GM21381 (cell line): ENCODE measurements around the gene ELL.
"Not testable (repeated sequence)": the region's sequence is repeated elsewhere in the genome, so short reads cannot be mapped to it uniquely, and the experiment has no call there.

ENCODE experiments used
- ATAC-seq: cut with Tn5 transposase; IDR thresholded peaks from one replicate; pipeline ENCODE4 v1.9.1; 2021; ENCODE audit warnings: mild to moderate bottlenecking, moderate library complexity; ENCODE audit not compliant: unreplicated experiment

The ELL gene

GRCh38 chr19:18532168-18532890, 10.5 kb upstream of the ELL start:
- ATAC-seq, result no peak

GRCh38 chr19:18531485-18531884, 9.6 kb upstream of the ELL start:
- no peak for ATAC-seq

- no peak for ATAC-seq
Observed at GRCh38 chr19:18529782-18530181, 7.9 kb upstream of the ELL start.

- ATAC-seq, result no peak
Observed at GRCh38 chr19:18526316-18526715, 4.4 kb upstream of the ELL start.

GRCh38 chr19:18523841-18524240, 2.0 kb upstream of the ELL start:
- ATAC-seq, result no peak

- not testable (repeated sequence) for ATAC-seq
Observed at GRCh38 chr19:18522862-18523440, 1.1 kb upstream of the ELL start.

GRCh38 chr19:18522124-18522861, 423 bp upstream of the ELL start:
- ATAC-seq, result peak; percentile 85

- no peak for ATAC-seq
Observed at GRCh38 chr19:18520848-18521691, 800 bp downstream of the ELL start.

- ATAC-seq, result no peak
Observed at GRCh38 chr19:18519962-18520847, 1.7 kb downstream of the ELL start.

- ATAC-seq, result no peak
Observed at GRCh38 chr19:18518639-18519038, 3.2 kb downstream of the ELL start.

GRCh38 chr19:18517606-18518005, 4.3 kb downstream of the ELL start:
- ATAC-seq, result no peak

GRCh38 chr19:18515959-18516358, 5.9 kb downstream of the ELL start:
- no peak for ATAC-seq

GRCh38 chr19:18514800-18515682, 6.8 kb downstream of the ELL start:
- ATAC-seq, result no peak

- no peak for ATAC-seq
Observed at GRCh38 chr19:18513868-18514267, 8.0 kb downstream of the ELL start.

- no peak for ATAC-seq
Observed at GRCh38 chr19:18510216-18510615, 11.7 kb downstream of the ELL start.

- no peak for ATAC-seq
Observed at GRCh38 chr19:18508585-18508984, 13.3 kb downstream of the ELL start.

GRCh38 chr19:18507727-18508440, 14.0 kb downstream of the ELL start:
- no peak for ATAC-seq

- ATAC-seq, result no peak
Observed at GRCh38 chr19:18507021-18507726, 14.7 kb downstream of the ELL start.
